ENCODE measurements around the gene SETD2. TPM values are rescaled to one million over a fixed set of nuclear protein-coding genes. Genes with fewer than 3 reads are reported as not detected.

SETD2 gene
- total and polyA plus RNA-seq, 2 of the 8 experiments (the other 6 are each of a cell fraction or from before 2014, with no cell fraction given) = 15.7 to 46.3 TPM

DNA sequence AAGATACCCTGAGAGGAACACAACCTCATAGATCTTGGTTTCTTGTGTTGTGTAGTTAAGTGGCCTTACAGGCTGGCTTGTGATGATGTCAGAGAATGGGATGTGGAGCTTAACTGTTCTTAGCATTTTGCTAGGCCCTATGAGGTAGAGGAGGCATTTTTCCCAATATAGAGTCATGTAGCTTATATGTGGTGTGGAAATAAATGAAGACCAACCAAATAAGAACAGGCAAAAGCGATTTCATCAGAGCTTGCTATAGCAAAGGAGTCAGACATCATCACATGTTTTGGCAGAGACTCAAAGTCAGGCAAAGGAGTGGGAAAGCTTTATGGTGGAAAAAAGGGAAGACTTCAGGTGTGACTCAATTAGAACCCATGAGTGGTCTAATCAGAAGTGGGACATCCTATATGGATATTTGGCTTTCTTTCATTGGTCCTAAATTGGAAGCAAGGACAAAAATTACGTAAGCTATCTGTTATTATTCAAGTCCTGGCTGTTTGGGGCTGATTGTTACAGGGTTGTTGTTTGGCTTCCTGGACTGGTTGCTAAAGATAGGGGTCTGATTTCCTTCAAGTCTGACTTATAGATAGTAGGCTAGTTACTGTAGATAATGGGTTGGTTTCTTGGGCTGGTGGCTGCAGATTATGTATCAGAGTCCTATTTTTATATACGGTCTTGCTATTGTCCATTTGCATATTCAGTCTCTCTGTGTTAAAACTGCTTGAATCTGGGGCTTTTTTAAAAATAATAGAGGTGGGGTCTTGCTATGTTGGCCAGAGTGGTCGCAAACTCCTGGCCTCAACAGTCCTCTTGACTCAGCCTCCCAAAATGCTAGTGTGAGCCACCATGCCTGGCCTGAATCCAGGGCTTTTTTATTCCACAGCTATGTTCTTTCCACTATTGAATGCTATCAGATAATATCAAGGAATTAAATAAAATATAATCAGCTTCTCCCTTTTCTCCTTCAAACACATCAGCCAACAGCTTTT, 30.3 kb upstream of the SETD2 start:
- no peaks in the 10 kb centered on the region for H3K79me1 ChIP-seq (ENCODE audit: low read depth, low read length)
- no peak overlapping the region for H3K4ac ChIP-seq (replicated peaks; ENCODE audit: insufficient read length, low read depth, low read length)
- ChIA-PET POLR2A (ENCODE audit: partially characterized antibody) (interaction anchor here (0.6 to 1.3 kb wide), 4 partner anchors 16 to 133 kb away, joined by 3 to 5 read pairs (median 3); partner anchors contain the start of gene SETD2), CTCF (ENCODE audit: partially characterized antibody) (interaction anchor here (1.0 to 1.3 kb wide), 2 partner anchors 10 to 246 kb away, joined by 3 read pairs; no protein-coding TSS in a partner anchor)
- H4K91ac ChIP-seq (replicated peaks; ENCODE audit: insufficient read length, low read length) = no peak overlapping the region
- no peak overlapping the region for H2BK120ac ChIP-seq (replicated peaks; ENCODE audit: low read depth, low read length)
- no peaks in the 10 kb centered on the region for H3K4me1 ChIP-seq (replicated peaks in 1 of 4; ENCODE audit: control insufficient read depth in 3 of 4, insufficient read depth in 4 of 4, low read length in 3 of 4)
- FAIRE-seq = no peak
- no peak overlapping the region for H3K4me2 ChIP-seq (ENCODE audit: insufficient read depth in 1 of 2, low read depth in 2 of 2, low read length in 2 of 2)
- H3K9me3 ChIP-seq (ENCODE audit: insufficient read depth in 2 of 2, low read depth in 1 of 2, low read length in 1 of 2) = no peaks in the 10 kb centered on the region
- no peak overlapping the region for H3K4me3 ChIP-seq (ENCODE audit: extremely low read depth in 1 of 4, insufficient read depth in 2 of 4, low read depth in 3 of 4, low read length in 4 of 4)
- no peak overlapping the region for H2BK5ac ChIP-seq (ENCODE audit: low read depth, low read length)
- no peak overlapping the region for H3K56ac ChIP-seq (replicated peaks; ENCODE audit: insufficient read length, low read depth, low read length)
- H4K20me1 ChIP-seq (replicated peaks in 1 of 2; ENCODE audit: control insufficient read depth in 1 of 2, insufficient read depth in 2 of 2, low read length in 2 of 2) = no peaks in the 10 kb centered on the region
- no peaks in the 10 kb centered on the region for H3K79me2 ChIP-seq (ENCODE audit: control insufficient read depth in 1 of 2, insufficient read depth in 2 of 2, low read length in 2 of 2)
- H2BK12ac ChIP-seq (ENCODE audit: low read depth, low read length) = no peak overlapping the region
- no peak overlapping the region for H3K18ac ChIP-seq (ENCODE audit: extremely low read depth, low read length)
- TF ChIP-seq, protein P1, sequence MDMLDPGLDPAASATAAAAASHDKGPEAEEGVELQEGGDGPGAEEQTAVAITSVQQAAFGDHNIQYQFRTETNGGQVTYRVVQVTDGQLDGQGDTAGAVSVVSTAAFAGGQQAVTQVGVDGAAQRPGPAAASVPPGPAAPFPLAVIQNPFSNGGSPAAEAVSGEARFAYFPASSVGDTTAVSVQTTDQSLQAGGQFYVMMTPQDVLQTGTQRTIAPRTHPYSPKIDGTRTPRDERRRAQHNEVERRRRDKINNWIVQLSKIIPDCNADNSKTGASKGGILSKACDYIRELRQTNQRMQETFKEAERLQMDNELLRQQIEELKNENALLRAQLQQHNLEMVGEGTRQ (IDR thresholded peaks at IDR 0.05; ENCODE audit: low read length) = no peak
- TF ChIP-seq CHD2 (IDR thresholded peaks at IDR 0.05; ENCODE audit: low read length) = no peak
- H2BK15ac ChIP-seq (ENCODE audit: low read length) = no peak overlapping the region
- H4K8ac ChIP-seq (ENCODE audit: extremely low read depth, insufficient read depth, low read length) = no peak overlapping the region
- no peak overlapping the region for H2AK5ac ChIP-seq (ENCODE audit: low read depth, low read length)
- H3K23me2 ChIP-seq (ENCODE audit: low read depth, low read length) = no peaks in the 10 kb centered on the region
- no peak overlapping the region for H3K14ac ChIP-seq (ENCODE audit: insufficient read length)
- H3K36me3 ChIP-seq (ENCODE audit: control insufficient read depth in 2 of 4, insufficient read depth in 4 of 4, low read length in 3 of 4) = no peaks in the 10 kb centered on the region
- no peak overlapping the region for H2BK20ac ChIP-seq (ENCODE audit: low read length)
- H3K27ac ChIP-seq (ENCODE audit: low read depth, low read length) = no peak overlapping the region
- H3K9ac ChIP-seq (replicated peaks in 1 of 4; ENCODE audit: extremely low read depth in 1 of 4, low read depth in 3 of 4, low read length in 3 of 4) = no peak overlapping the region
- no peak for DNase-seq (ENCODE audit: low read depth in 1 of 2, low spot score in 2 of 2)
- no peak overlapping the region for H2AFZ ChIP-seq (ENCODE audit: low read length)
- no peaks in the 10 kb centered on the region for H3K27me3 ChIP-seq (replicated peaks in 1 of 4; ENCODE audit: control insufficient read depth in 3 of 4, extremely low read depth in 1 of 4, insufficient read depth in 3 of 4, low read length in 3 of 4)
- no peak overlapping the region for H4K5ac ChIP-seq (ENCODE audit: insufficient read length, low read depth, low read length)
- WGBS, 2 experiments (ENCODE audit: extremely low coverage in 1 of 2, insufficient coverage in 1 of 2, insufficient read length in 1 of 2, insufficient replicate concordance in 2 of 2, low coverage in 1 of 2, low lambda C conversion rate in 2 of 2, missing lambda C conversion rate in 1 of 2) = 87% methylated on average over 4 of the region's 4 CpGs; no CpG with 5 or more reads in 1 of the 2 experiments
- H3K23ac ChIP-seq (ENCODE audit: insufficient read length) = no peak overlapping the region

Measured in H1 (cell line).